PC-3 (cell line): ENCODE measurements around the gene HS3ST5. TPM values are rescaled to one million over a fixed set of nuclear protein-coding genes. Genes with fewer than 3 reads are reported as not detected.

Experiments used
- ATAC-seq: fragments of 200-7000 bp; cut with Tn5 transposase; 2 replicates; pipeline ENCODE4 v1.9.1; 2020; ENCODE audit warnings: mild to moderate bottlenecking, moderate library complexity
- BruUV-seq: library from RNA; stranded (reverse); fragments of 400-500 nt; replicated peaks from 2 replicates; lab custom pipeline; 2021; lab: Mats Ljungman, UMichigan
- CTCF ChIA-PET: fragments of 300-600 bp; sonication (Branson Sonifier 250); formaldehyde crosslinking; loops from one replicate; lab custom pipeline; 2022; ENCODE audit warnings: antibody characterized with exemption; lab: Charles Lee
- POLR2A ChIA-PET: fragments of 300-600 bp; sonication (Branson Sonifier 250); formaldehyde crosslinking; loops from one replicate; lab custom pipeline; 2022; ENCODE audit warnings: antibody characterized with exemption; ENCODE audit not compliant: unreplicated experiment; lab: Charles Lee
- DNase-seq: peaks from one replicate; pipeline ENCODE4 v3.0.0-alpha.2; 2015
- H2AFZ ChIP-seq: fragments of 300-600 bp; sonication (generic); 2 replicates; pipeline ENCODE4 v1.6.0; 2016; ENCODE audit warnings: antibody characterized with exemption, low read length
- H3F3A ChIP-seq: fragments of 300-600 bp; sonication (generic); one replicate; pipeline ENCODE4 v1.6.0; 2017; ENCODE audit warnings: antibody characterized with exemption, low read length, control low read depth, mild to moderate bottlenecking; ENCODE audit not compliant: unreplicated experiment
- H3K27ac ChIP-seq: fragments of 300-600 bp; sonication (generic); 2 replicates; pipeline ENCODE4 v1.5.1; 2016; ENCODE audit warnings: mild to moderate bottlenecking, low read length
- H3K27me3 ChIP-seq: fragments of 300-600 bp; sonication (generic); 2 replicates; pipeline ENCODE4 v1.6.1; 2016; ENCODE audit warnings: low read length, mixed read lengths
- H3K36me3 ChIP-seq: fragments of 300-600 bp; sonication (generic); 2 replicates; pipeline ENCODE4 v1.6.1; 2016; ENCODE audit warnings: low read depth, mixed run types, low read length, mixed read lengths
- H3K4me1 ChIP-seq: fragments of 300-600 bp; sonication (generic); 2 replicates; pipeline ENCODE4 v1.5.1; 2016; ENCODE audit warnings: low read length; ENCODE audit not compliant: insufficient read depth
- H3K4me2 ChIP-seq: fragments of 300-600 bp; sonication (generic); 2 replicates; pipeline ENCODE4 v1.6.0; 2016; ENCODE audit warnings: low read length
- H3K4me3 ChIP-seq: fragments of 300-600 bp; sonication (generic); 2 replicates; pipeline ENCODE4 v1.5.1; 2016; ENCODE audit warnings: mild to moderate bottlenecking, low read length, mixed read lengths
- H3K79me2 ChIP-seq: fragments of 300-600 bp; sonication (generic); 2 replicates; pipeline ENCODE4 v1.6.1; 2017; ENCODE audit warnings: low read length, mixed read lengths
- H3K9ac ChIP-seq: fragments of 300-600 bp; sonication (generic); 2 replicates; pipeline ENCODE4 v1.6.0; 2016; ENCODE audit warnings: mild to moderate bottlenecking, low read length
- H3K9me2 ChIP-seq: fragments of 300-600 bp; sonication (generic); replicated peaks from 2 replicates; pipeline ENCODE4 v1.6.1; 2016; ENCODE audit warnings: mixed run types, low read length, mixed read lengths
- H3K9me3 ChIP-seq: fragments of 300-600 bp; sonication (generic); 2 replicates; pipeline ENCODE4 v1.6.1; 2016; ENCODE audit warnings: low read length, mixed read lengths
- H4K20me1 ChIP-seq: fragments of 300-600 bp; sonication (generic); 2 replicates; pipeline ENCODE4 v1.6.1; 2016; ENCODE audit warnings: low read length, mixed read lengths
- CTCF ChIP-seq: fragments of 300-600 bp; sonication (generic); conservative IDR thresholded peaks from 2 replicates; pipeline ENCODE4 v1.5.1; 2017; ENCODE audit warnings: antibody characterized with exemption, low read depth, mild to moderate bottlenecking, low read length
- EZH2 ChIP-seq: fragments of 300-600 bp; sonication (generic); IDR thresholded peaks from one replicate; pipeline ENCODE4 v1.6.1; 2017; ENCODE audit warnings: antibody characterized with exemption, mild to moderate bottlenecking, low read length; ENCODE audit not compliant: unreplicated experiment
- EZH2phosphoT487 ChIP-seq: fragments of 300-600 bp; sonication (generic); IDR thresholded peaks from 2 replicates; pipeline ENCODE4 v1.6.1; 2018; ENCODE audit warnings: mild to moderate bottlenecking, antibody characterized with exemption, low read length, borderline replicate concordance
- intact Hi-C: fragments of 100-400 bp; cut with micrococcal nuclease; formaldehyde crosslinking; loops from 2 replicates; pipeline ENCODE4 v1.9.0; 2023
- total RNA-seq: library from RNA; depleted of rRNA; stranded (reverse); fragments of >200 nt; gene quantifications from 2 replicates; pipeline ENCODE4 v1.2.3, GENCODE V29; 2014

HS3ST5 gene
- total RNA-seq, 1 experiment from 2014 or later = 1.2 TPM

DNA sequence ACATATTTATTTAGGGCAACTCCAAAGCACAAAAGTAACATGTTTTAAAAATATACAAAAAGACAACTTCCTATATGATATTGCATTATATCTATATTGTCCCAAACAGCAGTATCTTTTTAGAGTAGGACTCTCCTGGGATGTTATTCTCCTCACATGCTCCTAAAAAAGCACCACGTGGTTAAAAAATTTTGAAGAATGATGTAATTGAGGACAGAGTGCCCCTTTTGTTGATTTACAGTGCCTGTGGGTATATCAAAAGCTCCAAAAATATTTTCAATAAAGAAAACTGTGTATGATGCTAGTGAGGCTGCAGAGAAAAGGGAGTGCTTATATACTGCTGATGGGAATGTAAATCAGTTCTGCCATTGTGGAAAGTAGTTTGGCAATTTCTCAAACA, 241.6 kb downstream of the HS3ST5 start:
- Histone ChIP-seq H3K36me3 (no peaks in the 10 kb centered on the region), H3K79me2 (no peaks in the 10 kb centered on the region), H4K20me1 (no peaks in the 10 kb centered on the region), H3K4me3 (no peak overlapping the region), H3K27me3 (no peaks in the 10 kb centered on the region), H2AFZ (no peak overlapping the region), H3K9me2 (no peaks in the 10 kb centered on the region), H3K4me1 (no peaks in the 10 kb centered on the region; the same call in 1 of the 2 replicates), H3K27ac (no peak overlapping the region), H3K4me2 (no peak overlapping the region), H3F3A (no peaks in the 10 kb centered on the region), H3K9ac (no peak overlapping the region), H3K9me3 (no peaks in the 10 kb centered on the region)
- TF ChIP-seq CTCF (no peak), EZH2phosphoT487 (no peak), EZH2 (no peak)
- no TSS peak for BruUV-seq
- ChIA-PET POLR2A (no interaction called here), CTCF (no interaction called here)
- intact Hi-C loops = loop anchor here (5.0 kb wide), 1 partner anchor 1796 kb away; no protein-coding TSS in a partner anchor
- ATAC-seq (no peak), DNase-seq (no peak)

- Histone ChIP-seq H3K79me2 (no peaks in the 10 kb centered on the region), H3K4me2 (no peak overlapping the region), H3K9ac (no peak overlapping the region), H3K36me3 (no peaks in the 10 kb centered on the region), H3K4me3 (no peak overlapping the region), H3K27ac (no peak overlapping the region), H2AFZ (no peak overlapping the region), H4K20me1 (no peaks in the 10 kb centered on the region), H3K9me3 (no peaks in the 10 kb centered on the region), H3K4me1 (no peaks in the 10 kb centered on the region; the same call in 1 of the 2 replicates), H3F3A (no peaks in the 10 kb centered on the region), H3K27me3 (no peaks in the 10 kb centered on the region), H3K9me2 (no peaks in the 10 kb centered on the region)
- BruUV-seq = no TSS peak
- intact Hi-C loops = loop anchor here (5.0 kb wide), 1 partner anchor 1797 kb away; no protein-coding TSS in a partner anchor
- ATAC-seq (no peak), DNase-seq (peak; percentile 2)
- ChIA-PET POLR2A (interaction anchor here (0.7 kb wide), 1 partner anchor 254 kb away, joined by 4 read pairs; no protein-coding TSS in a partner anchor), CTCF (no interaction called here)
- no peak for TF ChIP-seq EZH2phosphoT487
Measured at GRCh38 chr6:114100215-114100994, 242.4 kb downstream of the HS3ST5 start.

GRCh38 chr6:114096561-114097172, 246.2 kb downstream of the HS3ST5 start:
- H3K27ac ChIP-seq = no peak overlapping the region
- H3K9me2 ChIP-seq = no peaks in the 10 kb centered on the region
- H3K4me2 ChIP-seq = no peak overlapping the region
- H3K9ac ChIP-seq = no peak overlapping the region
- no peak for TF ChIP-seq EZH2phosphoT487
- peak; percentile 81 for TF ChIP-seq CTCF
- TF ChIP-seq EZH2 = no peak
- H2AFZ ChIP-seq = no peak overlapping the region
- H4K20me1 ChIP-seq = no peaks in the 10 kb centered on the region
- H3K36me3 ChIP-seq = no peaks in the 10 kb centered on the region
- no peaks in the 10 kb centered on the region for H3F3A ChIP-seq
- H3K9me3 ChIP-seq = no peaks in the 10 kb centered on the region
- no peaks in the 10 kb centered on the region; the same call in 1 of the 2 replicates for H3K4me1 ChIP-seq
- ATAC-seq (no peak), DNase-seq (peak; percentile 52)
- no peaks in the 10 kb centered on the region for H3K79me2 ChIP-seq
- no TSS peak for BruUV-seq
- intact Hi-C loops = loop anchor here (2.0 kb wide), 2 partner anchors 102 to 208 kb away; no protein-coding TSS in a partner anchor
- ChIA-PET POLR2A (no interaction called here), CTCF (no interaction called here)
- H3K4me3 ChIP-seq = no peak overlapping the region
- H3K27me3 ChIP-seq = no peaks in the 10 kb centered on the region
